BE2C (cell line): Measurements from ENCODE around the gene ST6GALNAC4.

ENCODE experiments used
- DNase-seq: peaks from one replicate; pipeline ENCODE4 v3.0.0-alpha.2; 2020
- H3K27me3 ChIP-seq: fragments of 250-450 bp; sonication (Bioruptor Pico); 2 replicates; pipeline ENCODE4 v1.5.1; 2020; ENCODE audit warnings: mild to moderate bottlenecking
- H3K36me3 ChIP-seq: fragments of 250-450 bp; sonication (Bioruptor Pico); 2 replicates; pipeline ENCODE4 v1.5.1; 2020; ENCODE audit warnings: mild to moderate bottlenecking
- H3K4me1 ChIP-seq: fragments of 250-450 bp; sonication (Bioruptor Pico); 2 replicates; pipeline ENCODE4 v1.5.1; 2020
- H3K4me3 ChIP-seq: 2 replicates; pipeline ENCODE4 v1.5.1; 2011; ENCODE audit warnings: low read depth, low read length
- H3K9me3 ChIP-seq: fragments of 250-450 bp; sonication (Bioruptor Pico); 2 replicates; pipeline ENCODE4 v1.5.1; 2020
- TF ChIP-seq, protein P1 (sequence below): IDR thresholded peaks from 2 replicates; pipeline ENCODE4 v1.5.1; 2012; ENCODE audit warnings: mild to moderate bottlenecking, low read depth, low read length

Gene ST6GALNAC4

DNA sequence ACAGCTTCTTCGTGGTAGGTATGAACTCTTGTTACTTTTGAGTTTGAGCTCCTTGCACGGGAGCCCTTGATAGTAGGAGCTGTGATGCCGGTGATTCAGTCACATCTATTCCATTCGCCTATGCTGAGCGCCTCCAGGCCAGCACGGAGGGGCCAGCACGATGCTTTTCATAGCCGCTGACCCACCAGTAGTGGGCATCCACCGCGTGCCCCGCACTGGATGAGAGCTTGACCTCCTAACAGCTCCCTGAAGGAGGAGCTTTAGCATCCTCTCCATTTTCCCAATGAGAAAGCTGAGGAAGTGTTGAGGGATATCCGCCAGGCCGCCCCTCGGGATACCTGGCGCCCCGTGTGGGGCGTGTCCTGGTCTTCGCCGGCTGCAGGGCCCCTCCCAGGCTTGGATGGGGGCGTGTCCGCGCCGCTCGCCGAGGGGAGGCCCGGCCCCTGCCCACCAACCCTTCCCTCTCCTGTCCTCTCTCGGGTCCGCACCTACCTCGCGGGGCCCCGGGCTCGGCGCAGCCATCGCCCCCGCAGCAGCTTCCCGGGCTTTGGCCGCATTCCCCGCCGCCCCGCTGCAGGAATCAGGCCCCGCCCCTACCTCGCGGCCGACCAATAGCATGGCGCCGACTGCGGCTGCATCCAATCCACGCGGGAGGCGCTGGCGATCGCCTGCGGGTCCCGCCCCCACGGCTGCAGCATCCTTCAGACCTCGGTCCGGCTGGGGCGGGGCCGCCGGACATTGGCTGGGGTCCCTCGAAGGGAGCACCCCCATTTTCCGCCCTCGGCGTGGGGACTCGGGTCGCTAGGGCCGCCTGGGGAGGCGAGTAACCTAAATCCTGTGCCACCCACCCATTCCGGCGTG lies 13.6 kb upstream of the ST6GALNAC4 start, which contains the start of gene PIP5KL1:
TSS of gene PIP5KL1 (minus strand) at position 547 of the 861 bp plus-strand sequence. CDS start at position 522, 25 bp downstream.
- no peaks in the 10 kb centered on the region for H3K9me3 ChIP-seq
- no peaks in the 10 kb centered on the region for H3K36me3 ChIP-seq
- DNase-seq = peak; percentile 95
- H3K4me1 ChIP-seq = peaks cover 5% of the 10 kb centered on the region
- H3K27me3 ChIP-seq = no peaks in the 10 kb centered on the region
- TF ChIP-seq, protein P1, sequence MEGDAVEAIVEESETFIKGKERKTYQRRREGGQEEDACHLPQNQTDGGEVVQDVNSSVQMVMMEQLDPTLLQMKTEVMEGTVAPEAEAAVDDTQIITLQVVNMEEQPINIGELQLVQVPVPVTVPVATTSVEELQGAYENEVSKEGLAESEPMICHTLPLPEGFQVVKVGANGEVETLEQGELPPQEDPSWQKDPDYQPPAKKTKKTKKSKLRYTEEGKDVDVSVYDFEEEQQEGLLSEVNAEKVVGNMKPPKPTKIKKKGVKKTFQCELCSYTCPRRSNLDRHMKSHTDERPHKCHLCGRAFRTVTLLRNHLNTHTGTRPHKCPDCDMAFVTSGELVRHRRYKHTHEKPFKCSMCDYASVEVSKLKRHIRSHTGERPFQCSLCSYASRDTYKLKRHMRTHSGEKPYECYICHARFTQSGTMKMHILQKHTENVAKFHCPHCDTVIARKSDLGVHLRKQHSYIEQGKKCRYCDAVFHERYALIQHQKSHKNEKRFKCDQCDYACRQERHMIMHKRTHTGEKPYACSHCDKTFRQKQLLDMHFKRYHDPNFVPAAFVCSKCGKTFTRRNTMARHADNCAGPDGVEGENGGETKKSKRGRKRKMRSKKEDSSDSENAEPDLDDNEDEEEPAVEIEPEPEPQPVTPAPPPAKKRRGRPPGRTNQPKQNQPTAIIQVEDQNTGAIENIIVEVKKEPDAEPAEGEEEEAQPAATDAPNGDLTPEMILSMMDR = peak; percentile 20; the same call in 1 of the 2 replicates
- H3K4me3 ChIP-seq = peak within 1 kb of the TSS; percentile 55

DNA sequence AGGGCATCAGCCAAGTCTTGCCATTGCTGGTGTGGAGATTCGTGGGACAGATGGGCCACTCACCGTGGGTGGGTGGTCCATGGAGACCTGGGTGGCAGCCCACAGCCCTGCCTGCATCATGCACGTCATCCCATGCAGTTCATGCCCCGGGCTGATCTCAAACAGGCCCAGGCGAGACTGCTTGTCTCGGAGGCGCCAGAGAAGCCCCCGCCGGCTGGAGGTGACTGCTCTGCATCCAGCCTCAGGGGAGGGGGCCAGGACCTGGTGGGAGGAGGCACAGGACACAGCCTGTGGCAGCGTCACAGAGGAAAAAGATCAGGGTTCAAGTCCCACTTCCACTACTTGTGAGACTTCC lies 12.8 kb upstream of the ST6GALNAC4 start:
- Histone ChIP-seq H3K36me3 (no peaks in the 10 kb centered on the region), H3K4me3 (no peak overlapping the region), H3K4me1 (peaks cover 5% of the 10 kb centered on the region), H3K27me3 (no peaks in the 10 kb centered on the region), H3K9me3 (no peaks in the 10 kb centered on the region)
- TF ChIP-seq, protein P1 = no peak
- DNase-seq = peak; percentile 50

DNA sequence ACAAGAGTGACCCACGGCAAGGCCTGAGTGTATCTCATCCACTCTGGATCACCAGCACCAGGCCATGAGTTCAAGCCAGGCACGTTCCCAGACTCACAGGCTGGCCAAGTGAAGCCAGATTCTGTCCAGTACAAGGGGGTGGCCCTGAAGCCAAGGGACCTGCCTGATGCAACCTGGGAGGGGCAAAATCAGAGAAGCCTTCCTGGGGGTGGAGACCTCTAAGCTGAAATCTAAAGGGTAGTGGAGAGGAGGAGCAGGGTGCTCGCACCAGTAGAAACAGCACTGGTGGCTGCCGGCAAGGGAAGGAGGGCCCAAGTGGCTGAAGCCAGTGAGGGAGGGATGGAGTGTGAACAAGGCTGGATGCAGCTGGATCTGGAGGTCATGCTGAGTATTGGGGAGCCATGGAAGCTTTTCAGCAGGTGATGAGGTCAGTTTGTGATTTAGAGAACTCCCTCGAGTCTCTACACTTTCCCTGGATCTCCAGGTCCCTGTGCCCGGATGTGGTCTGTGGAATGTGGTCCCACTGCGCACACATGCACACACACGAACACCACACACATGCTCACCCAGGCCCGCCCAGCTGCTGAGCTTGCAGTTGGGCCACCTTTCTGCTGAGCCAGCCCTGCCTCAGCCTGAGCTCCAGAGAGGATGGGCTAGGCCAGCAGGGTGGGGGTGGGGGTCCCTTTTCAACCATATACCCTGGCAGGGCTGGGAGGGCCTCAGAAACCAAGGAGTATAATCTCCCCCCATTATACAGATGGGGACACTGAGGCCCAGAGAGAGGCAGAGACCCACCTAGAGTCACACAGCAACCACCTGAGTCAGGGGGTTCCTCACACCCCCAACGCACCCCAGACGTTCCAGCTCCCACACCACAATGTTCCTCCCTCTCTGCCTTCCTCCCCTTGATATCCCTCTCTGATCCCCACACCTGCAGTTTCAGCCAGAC lies 12.1 kb upstream of the ST6GALNAC4 start:
- TF ChIP-seq, protein P1 = no peak
- Histone ChIP-seq H3K4me1 (peaks cover 5% of the 10 kb centered on the region), H3K27me3 (no peaks in the 10 kb centered on the region), H3K36me3 (no peaks in the 10 kb centered on the region), H3K9me3 (no peaks in the 10 kb centered on the region), H3K4me3 (no peak overlapping the region)
- no peak for DNase-seq

DNA sequence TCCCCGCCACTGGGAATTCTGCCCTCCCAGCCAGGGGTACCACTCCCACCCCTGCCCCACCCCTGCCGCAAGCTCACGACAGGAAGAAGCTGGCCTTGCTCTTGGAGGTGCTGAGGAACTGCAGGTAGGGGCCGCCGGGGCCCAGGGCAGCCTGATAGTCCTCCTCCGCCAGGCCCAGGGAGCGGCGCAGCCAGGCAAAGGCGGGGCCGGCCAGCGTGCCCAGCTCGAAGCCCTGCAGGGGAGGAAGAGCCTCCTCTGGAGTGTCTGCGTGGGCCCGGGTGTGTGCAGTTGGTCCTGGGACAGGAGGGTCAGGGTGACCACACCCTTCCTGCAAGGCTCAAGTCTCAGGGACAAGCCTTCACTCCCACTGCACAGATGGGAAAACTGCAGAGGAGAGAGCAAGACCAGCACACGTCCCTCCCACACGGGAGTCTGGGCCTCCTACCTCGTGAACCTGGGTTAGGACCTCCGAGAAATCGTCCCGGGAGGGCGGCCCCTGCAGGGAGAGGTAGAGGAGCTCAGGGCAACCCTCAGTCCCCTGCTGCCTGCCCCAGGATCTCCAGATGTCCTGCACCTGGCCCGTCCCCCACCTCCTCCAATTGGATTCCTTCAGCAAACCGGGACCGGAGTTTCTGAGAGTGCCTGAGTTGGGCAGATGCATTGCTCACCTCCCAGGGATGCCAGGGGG lies 11.3 kb upstream of the ST6GALNAC4 start:
- TF ChIP-seq, protein P1 = no peak
- Histone ChIP-seq H3K9me3 (no peaks in the 10 kb centered on the region), H3K4me1 (peaks cover 5% of the 10 kb centered on the region), H3K36me3 (no peaks in the 10 kb centered on the region), H3K27me3 (no peaks in the 10 kb centered on the region), H3K4me3 (no peak overlapping the region)
- no peak for DNase-seq

DNA sequence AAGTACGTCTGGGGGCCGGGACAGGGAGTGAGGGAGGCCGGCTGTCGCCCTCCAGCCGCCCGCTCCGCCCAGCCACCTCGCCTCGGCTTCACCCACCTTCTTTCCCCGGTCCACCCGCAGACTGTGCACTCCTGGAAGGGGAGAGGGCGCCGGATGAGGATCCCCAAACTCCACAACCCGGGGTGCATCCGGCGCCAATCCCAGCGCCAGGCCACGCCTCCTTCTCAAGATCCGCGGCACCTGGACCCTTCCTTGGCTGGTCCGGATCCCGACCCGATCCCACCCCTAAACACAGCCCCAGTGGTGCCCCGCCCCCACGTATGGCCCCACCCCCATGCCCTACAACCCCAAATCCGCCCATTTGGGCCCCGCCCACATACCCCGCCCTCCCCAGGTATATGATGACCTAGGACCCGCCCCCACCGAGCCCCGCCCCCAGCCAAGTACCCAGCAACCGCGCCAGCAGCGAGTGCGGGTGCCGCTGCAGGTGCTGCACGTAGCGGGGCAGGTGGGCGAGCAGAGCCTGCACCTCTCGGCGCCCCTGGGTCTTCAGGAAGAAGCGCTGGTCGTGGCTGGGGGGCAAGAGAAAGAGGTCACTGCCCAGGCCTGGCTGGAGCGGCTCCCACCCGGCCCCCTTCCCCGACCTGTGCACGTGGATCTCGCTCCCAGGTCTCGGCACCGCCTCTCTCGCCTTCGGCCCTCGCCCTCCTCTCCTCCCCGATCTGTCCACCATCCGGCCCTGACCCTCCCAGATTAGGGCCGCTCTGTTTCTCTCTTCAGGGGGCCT lies 10.6 kb upstream of the ST6GALNAC4 start:
- Histone ChIP-seq H3K4me1 (peaks cover 9% of the 10 kb centered on the region), H3K4me3 (no peak overlapping the region), H3K9me3 (no peaks in the 10 kb centered on the region), H3K36me3 (no peaks in the 10 kb centered on the region), H3K27me3 (no peaks in the 10 kb centered on the region)
- DNase-seq = no peak
- TF ChIP-seq, protein P1 = no peak
